SIG-M5 treated with dmso at 0.1 percent for 504 hours (cell line): Measurements from ENCODE around the gene FABP6.
"Not testable (repeated sequence)": the region's sequence is repeated elsewhere in the genome, so short reads cannot be mapped to it uniquely, and the experiment has no call there.

Experiments used
- DNase-seq: peaks from one replicate; lab custom pipeline; 2025; ENCODE audit not compliant: unreplicated experiment; lab: John Stamatoyannopoulos, UW

FABP6 gene

GRCh38 chr5:160229190-160229742 is at the start of gene FABP6:
Gene FABP6 (plus strand): TSS chr5:160229506. CDS start chr5:160229558, 52 bp downstream.
- no peak for DNase-seq

DNA sequence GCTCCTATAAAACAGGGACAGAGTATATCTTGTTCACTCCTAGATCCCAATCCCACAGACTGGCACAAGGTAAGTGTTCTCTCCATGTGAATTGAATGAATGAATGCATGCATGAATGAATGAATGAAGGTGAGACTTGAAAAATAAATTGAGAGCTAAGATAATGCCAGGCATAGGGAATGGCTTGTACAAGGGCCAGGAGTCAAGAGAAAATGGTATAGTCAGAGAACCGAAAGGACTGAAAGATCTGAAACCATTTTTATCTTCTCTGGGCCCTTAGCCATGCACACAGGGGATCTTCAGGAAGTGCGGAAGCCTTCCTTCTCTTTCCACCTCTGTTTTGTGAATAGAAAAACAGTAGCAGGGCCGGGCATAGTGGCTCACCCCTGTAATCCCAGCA is 48.4 kb upstream of the FABP6 start:
- DNase-seq = no peak

- DNase-seq = no peak
Observed at GRCh38 chr5:160181965-160182622, 47.2 kb upstream of the FABP6 start.

DNA sequence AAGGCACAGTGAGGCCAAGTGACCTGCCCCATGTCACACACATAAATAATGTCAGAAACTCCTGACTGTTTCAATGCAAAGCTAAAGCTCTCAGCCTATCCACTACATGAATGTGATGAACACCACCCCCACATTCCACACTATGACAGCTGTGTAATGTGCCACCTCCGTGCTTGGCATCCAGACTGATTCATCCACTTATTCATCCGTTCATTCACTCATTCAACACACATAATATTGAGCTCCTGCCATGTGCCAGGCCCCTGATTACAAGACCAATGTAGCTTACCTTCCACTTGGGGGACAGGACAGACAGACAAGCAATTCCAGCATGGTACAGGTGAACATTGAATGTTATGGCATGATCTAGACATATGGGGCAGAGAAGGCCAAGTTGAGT is 46.2 kb upstream of the FABP6 start:
- no peak for DNase-seq

GRCh38 chr5:160185626-160186360 is 43.5 kb upstream of the FABP6 start:
- DNase-seq = peak; percentile 25

DNA sequence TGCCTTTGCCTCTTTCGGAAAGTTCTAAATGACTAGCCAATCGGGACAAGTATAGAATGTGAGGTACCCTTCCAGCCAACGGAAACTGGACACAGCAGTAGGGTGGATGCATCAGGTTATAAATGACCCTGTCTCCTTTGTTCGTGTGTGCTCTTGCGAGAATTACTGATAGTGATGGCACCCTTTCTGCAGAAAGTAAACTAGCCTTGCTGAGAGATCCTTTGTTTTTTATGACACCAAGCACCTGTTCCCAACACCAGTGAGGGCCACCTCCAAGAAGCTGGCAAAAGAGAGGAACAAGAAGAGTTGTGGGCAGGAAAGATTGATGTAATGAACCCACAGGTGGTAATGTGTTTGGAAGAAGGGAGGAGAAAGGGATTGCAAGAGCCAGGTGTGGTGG is 42.8 kb upstream of the FABP6 start:
- DNase-seq = no peak

- no peak for DNase-seq
Observed at GRCh38 chr5:160187091-160187490, 42.2 kb upstream of the FABP6 start.

DNA sequence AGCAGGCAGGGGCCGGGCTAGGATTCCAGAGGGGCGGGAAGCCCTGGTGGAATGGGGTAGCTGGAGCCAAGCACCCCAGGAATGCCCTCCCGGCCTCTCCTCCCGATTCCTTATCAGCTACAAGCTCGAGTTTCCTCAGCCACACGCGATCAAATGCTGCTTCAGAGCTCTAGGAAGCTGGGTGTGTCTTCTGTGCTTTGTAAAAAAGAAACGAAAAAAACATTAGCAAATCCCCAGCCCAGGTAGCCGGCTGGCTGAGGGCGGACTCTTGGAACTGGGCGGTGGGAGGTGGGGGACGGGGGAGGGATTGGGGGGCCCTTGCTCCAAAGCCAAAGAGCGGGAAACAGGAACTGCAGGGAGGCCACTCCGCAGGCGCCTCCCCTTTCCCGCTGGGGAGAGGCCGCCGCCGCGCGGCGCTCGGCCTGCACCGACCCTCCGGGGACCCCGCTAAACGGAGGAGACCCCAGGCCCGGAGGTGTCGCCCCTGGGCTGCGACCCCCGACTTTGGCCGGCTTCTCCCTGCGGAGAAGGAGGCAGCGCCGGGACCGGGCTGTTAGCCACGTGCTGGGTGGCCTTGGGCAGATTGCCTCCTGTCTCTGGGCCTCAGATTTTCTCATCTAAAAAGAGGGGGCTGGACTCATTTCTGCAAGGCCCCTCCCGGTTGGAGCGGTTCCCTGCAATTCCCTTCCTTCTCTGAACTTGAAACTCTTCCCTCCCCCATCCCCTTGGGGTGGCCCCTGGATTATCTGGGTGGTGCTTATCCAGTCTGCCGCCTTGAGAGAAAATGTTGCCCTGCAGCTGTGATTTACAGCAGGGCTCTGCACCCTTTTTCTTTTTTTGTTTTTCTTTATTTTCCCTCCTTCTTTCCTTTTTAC is 40.9 kb upstream of the FABP6 start:
- no peak for DNase-seq

DNA sequence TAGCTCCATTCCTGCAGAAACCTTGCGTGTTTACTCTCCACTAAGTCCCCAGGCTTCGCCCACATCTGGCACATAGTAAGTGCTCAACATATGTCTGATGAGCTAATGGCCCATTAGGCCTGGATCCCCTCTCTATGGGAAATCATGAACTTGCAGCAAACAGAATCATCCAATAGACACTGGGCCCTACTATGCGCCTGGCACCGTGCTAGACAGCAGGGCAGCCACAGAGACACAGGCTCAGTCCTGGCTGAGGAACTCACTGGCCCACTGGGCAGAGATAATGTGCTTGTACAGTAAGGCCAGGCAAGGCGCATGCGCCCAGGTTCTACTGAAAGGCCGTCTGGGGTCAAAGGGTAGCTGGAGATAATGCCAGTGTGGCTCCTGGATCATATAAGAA is 36.9 kb upstream of the FABP6 start:
- no peak for DNase-seq

DNA sequence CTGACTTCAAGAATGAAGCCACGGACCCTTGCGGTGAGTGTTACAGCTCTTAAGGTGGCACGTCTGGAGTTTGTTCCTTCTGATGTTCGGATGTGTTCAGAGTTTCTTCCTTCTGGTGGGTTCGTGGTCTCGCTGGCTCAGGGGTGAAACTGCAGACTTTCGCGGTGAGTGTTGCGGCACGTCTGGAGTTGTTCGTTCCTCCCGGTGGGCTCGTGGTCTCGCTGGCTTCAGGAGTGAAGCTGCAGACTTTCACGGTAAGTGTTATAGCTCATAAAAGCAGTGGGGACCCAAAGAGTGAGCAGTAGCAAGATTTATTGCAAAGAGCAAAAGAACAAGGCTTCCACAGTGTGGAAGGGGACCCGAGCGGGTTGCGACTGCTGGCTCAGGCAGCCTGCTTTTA is 36.2 kb upstream of the FABP6 start:
- DNase-seq = not testable (repeated sequence)

- DNase-seq = not testable (repeated sequence)
Observed at GRCh38 chr5:160193790-160194189, 35.5 kb upstream of the FABP6 start.

GRCh38 chr5:160197341-160198144 is 31.8 kb upstream of the FABP6 start:
- DNase-seq = no peak

DNA sequence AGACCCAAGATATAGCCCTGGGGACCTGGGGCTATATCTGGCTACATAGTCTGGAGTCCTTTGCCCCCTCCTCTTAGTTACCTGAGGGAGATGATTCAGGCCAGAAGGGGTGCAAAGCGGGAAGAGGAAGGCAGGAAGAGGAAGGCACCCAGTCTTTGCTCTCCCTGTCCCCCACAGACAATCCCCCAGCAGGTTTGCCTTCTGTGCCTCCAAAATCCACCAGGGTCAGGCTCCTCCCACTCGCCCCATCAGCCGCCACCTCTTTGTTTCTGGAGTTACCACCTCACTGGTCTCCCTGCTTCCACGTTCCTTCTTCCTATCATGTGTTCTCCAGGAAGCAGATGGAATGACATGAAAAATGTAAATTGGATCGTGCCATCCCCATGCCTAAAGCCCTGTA is 31.2 kb upstream of the FABP6 start:
- no peak for DNase-seq

DNA sequence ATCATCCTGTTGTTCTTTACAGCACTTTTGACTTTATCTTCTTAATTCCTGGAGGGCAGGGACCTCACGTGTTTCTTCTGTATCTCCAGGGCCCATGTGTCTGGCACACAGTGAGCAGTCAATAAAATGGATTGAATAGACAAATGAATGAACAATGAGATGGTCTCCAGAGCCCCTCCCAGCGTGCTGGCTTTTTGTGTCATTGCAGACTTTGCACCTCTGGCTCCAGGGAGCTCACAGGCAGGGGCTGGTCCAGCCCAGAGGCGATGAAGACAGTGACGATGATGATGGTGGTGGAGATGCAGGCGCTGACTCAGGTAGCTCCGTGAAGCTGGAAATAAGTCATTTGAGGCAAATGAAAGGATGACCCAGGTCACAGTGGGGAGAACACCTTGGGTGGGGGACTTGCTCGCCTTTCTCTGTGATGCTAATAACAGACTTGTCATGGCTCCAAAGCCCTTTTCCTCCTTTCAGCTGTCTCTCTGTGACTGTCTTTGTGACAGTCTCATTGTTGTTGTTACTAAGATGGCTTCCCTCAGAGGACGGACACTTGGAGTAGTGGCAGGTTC is 30.4 kb upstream of the FABP6 start:
- DNase-seq = no peak

DNA sequence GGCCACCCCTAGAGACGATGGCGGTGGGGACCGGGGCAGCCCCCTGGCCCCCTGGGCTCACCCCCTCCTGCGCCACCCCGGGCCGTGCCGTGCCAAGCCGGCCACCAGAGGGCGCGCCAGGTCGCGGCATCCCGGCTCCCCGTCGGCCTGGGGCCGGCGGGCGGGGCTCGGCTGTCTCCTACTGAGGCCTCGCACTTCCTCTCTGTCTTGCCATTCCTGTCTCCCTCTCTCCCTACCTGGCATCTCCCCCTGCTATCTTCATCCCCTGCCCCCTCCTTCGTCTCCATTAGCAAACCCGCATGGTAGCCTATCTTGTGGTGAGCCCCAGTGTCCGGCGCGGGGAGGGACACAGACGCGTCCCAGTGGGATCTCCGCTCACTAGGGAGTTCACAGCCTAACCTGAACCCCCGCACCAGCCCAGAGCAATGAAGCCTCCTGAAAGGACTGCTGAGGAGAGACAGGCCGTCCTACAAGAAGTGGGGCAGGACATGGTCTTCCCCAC is 29.8 kb upstream of the FABP6 start:
- DNase-seq = peak; percentile 52

DNA sequence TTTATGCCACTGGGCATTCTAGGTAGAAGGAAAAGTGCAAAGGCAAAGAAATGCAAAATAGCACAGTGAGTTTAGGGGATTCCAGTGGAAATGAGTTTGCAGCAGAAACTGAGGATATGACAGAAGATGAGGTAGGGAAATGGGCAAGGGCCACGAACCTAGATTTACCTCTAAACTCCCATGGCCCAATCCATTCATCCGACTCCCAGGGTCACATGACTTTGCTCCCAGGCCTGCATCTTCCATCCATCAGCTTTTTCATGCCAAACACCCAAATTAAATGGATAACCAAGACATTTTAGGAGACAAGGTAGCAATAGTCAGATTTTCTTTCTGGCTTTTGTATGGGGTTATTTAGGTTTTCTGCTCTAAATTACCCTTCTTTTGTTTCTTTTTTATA is 22.2 kb upstream of the FABP6 start:
- DNase-seq = no peak

- DNase-seq = peak; percentile 50
Observed at GRCh38 chr5:160209917-160210316, 19.4 kb upstream of the FABP6 start.

DNA sequence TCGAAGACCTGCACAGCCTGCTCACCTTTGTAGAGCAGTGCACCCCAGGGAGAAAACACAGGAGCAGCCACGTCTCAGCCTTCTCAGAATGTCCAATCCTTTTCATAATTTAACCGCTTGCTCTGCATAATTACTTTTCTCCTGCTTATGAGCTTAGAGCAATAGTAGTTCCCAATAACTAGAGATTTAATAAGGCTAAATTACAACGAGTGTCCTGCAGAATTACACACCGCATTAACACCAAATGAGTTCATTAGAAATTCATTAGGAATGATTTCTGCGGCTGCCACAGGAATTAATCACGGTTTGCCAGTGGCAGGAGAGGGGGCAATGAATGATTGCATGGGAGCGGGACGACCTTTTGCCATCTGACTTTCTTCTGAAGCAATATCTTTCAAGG is 18.7 kb upstream of the FABP6 start:
- DNase-seq = no peak

DNA sequence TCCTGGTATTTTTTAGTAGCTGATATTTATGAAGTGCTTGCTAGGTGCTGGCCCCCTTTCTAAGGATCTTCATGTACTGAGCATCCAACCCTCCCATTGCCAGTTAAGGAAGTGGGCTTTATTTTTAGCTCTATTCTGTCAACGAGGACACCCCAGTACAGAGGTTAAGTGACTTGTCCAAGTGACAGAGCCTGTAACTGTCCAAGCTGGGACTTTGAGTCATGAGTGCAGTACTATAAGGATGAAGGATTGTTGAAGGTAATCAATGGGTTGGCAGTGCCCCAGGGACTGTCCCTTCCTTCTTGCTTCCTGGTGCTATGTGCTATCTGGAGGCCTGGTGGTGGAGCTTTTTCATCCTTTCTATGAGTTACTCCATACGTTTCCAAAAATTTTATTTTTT is 18.0 kb upstream of the FABP6 start:
- no peak for DNase-seq

DNA sequence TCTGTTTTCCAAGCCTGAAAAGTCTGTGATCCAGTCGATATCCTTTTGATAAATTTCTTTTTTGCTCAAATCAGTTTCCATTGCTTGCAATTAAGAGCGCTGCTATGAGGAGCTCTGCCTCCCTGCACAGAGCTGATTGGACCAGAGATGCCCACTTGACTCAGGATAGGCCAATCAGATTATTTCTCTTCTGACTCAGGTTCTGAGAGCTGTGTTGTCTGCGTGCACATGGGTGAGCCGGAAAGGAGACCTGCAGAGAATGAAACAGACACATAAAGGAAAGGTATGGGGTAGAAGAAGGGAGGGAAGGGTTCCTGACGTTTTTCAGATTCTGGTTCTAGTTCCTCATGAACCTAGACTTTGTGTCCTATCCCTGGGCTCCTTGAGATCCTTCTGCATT is 15.8 kb upstream of the FABP6 start:
- no peak for DNase-seq
